ENCODE measurements around the gene KRTAP2-1. TPM values are rescaled to one million over a fixed set of nuclear protein-coding genes. Genes with fewer than 3 reads are reported as not detected.

KRTAP2-1 gene
- total and polyA plus RNA-seq, 2 donors (not counting 1 experiment from before 2014, with no cell fraction given): not detected

GRCh38 chr17:41009301-41009760 lies 37.8 kb downstream of the KRTAP2-1 start:
- H3K9me3 ChIP-seq (ENCODE audit: control insufficient read depth, insufficient read depth, low read depth, low read length): no peaks in the 10 kb centered on the region
- peaks cover 2% of the 10 kb centered on the region for H3K4me1 ChIP-seq (ENCODE audit: control insufficient read depth, extremely low read depth, insufficient read depth, low read length)
- no peaks in the 10 kb centered on the region for H3K36me3 ChIP-seq (ENCODE audit: control insufficient read depth, insufficient read depth, low read length)
- no peaks in the 10 kb centered on the region for H4K20me1 ChIP-seq (ENCODE audit: control insufficient read depth, extremely low read depth, insufficient read depth, low read length)
- H3K4me3 ChIP-seq (replicated peaks in 1 of 4; ENCODE audit: control extremely low read depth in 1 of 4, insufficient read depth in 1 of 4, low read depth in 3 of 4, low read length in 4 of 4): no peak overlapping the region
- H3K79me2 ChIP-seq (ENCODE audit: control insufficient read depth, insufficient read depth, low read length): no peaks in the 10 kb centered on the region
- H3K27ac ChIP-seq (ENCODE audit: insufficient read depth, low read length): no peak overlapping the region
- H3K4me2 ChIP-seq (ENCODE audit: extremely low read depth, insufficient read depth, low read length): no peak overlapping the region
- H3K9ac ChIP-seq (ENCODE audit: insufficient read depth, low read length): no peak overlapping the region
- TF ChIP-seq EZH2 (IDR thresholded peaks at IDR 0.05; ENCODE audit: low read length, missing control alignments) (no peak), CTCF (conservative IDR thresholded peaks at IDR 0.05 in 1 of 2, IDR thresholded peaks at IDR 0.05 in 1 of 2; ENCODE audit: low read depth in 1 of 2, low read length in 2 of 2) (no peak)
- H2AFZ ChIP-seq (ENCODE audit: low read length): no peak overlapping the region
- H3K27me3 ChIP-seq (ENCODE audit: control insufficient read depth, insufficient read depth, low read length): no peaks in the 10 kb centered on the region
- DNase-seq (ENCODE audit: low read depth in 2 of 2): no peak

- Histone ChIP-seq H4K20me1 (ENCODE audit: control insufficient read depth, extremely low read depth, insufficient read depth, low read length) (no peaks in the 10 kb centered on the region), H3K27ac (ENCODE audit: insufficient read depth, low read length) (no peak within 1 kb of the TSS), H3K4me1 (ENCODE audit: control insufficient read depth, extremely low read depth, insufficient read depth, low read length) (peaks cover 2% of the 10 kb centered on the region), H3K27me3 (ENCODE audit: control insufficient read depth, insufficient read depth, low read length) (no peaks in the 10 kb centered on the region), H3K9me3 (ENCODE audit: control insufficient read depth, insufficient read depth, low read depth, low read length) (no peaks in the 10 kb centered on the region), H3K4me3 (replicated peaks in 1 of 4; ENCODE audit: control extremely low read depth in 1 of 4, insufficient read depth in 1 of 4, low read depth in 3 of 4, low read length in 4 of 4) (no peak within 1 kb of the TSS), H3K36me3 (ENCODE audit: control insufficient read depth, insufficient read depth, low read length) (no peaks in the 10 kb centered on the region), H3K79me2 (ENCODE audit: control insufficient read depth, insufficient read depth, low read length) (no peaks in the 10 kb centered on the region), H2AFZ (ENCODE audit: low read length) (no peak within 1 kb of the TSS), H3K9ac (ENCODE audit: insufficient read depth, low read length) (no peak within 1 kb of the TSS), H3K4me2 (ENCODE audit: extremely low read depth, insufficient read depth, low read length) (no peak within 1 kb of the TSS)
- no peak for DNase-seq (ENCODE audit: low read depth in 2 of 2)
- TF ChIP-seq EZH2 (IDR thresholded peaks at IDR 0.05; ENCODE audit: low read length, missing control alignments): no peak
- TF ChIP-seq CTCF (conservative IDR thresholded peaks at IDR 0.05 in 1 of 2, IDR thresholded peaks at IDR 0.05 in 1 of 2; ENCODE audit: low read depth in 1 of 2, low read length in 2 of 2): no peak
Measured at GRCh38 chr17:41008811-41009210, 38.3 kb downstream of the KRTAP2-1 start, which contains the start of gene KRTAP3-1. Gene KRTAP3-1 (minus strand): TSS chr17:41009128. CDS start chr17:41009074, 54 bp downstream.

GRCh38 chr17:41004397-41004796 lies 42.7 kb downstream of the KRTAP2-1 start:
- H2AFZ ChIP-seq (ENCODE audit: low read length): no peak overlapping the region
- H3K9ac ChIP-seq (ENCODE audit: insufficient read depth, low read length): no peak overlapping the region
- no peaks in the 10 kb centered on the region for H3K36me3 ChIP-seq (ENCODE audit: control insufficient read depth, insufficient read depth, low read length)
- no peak overlapping the region for H3K27ac ChIP-seq (ENCODE audit: insufficient read depth, low read length)
- H3K79me2 ChIP-seq (ENCODE audit: control insufficient read depth, insufficient read depth, low read length): no peaks in the 10 kb centered on the region
- H3K4me3 ChIP-seq (replicated peaks in 1 of 4; ENCODE audit: control extremely low read depth in 1 of 4, insufficient read depth in 1 of 4, low read depth in 3 of 4, low read length in 4 of 4): no peak overlapping the region
- H3K9me3 ChIP-seq (ENCODE audit: control insufficient read depth, insufficient read depth, low read depth, low read length): no peaks in the 10 kb centered on the region
- DNase-seq (ENCODE audit: low read depth in 2 of 2): no peak
- no peaks in the 10 kb centered on the region for H3K4me1 ChIP-seq (ENCODE audit: control insufficient read depth, extremely low read depth, insufficient read depth, low read length)
- H3K27me3 ChIP-seq (ENCODE audit: control insufficient read depth, insufficient read depth, low read length): no peaks in the 10 kb centered on the region
- H4K20me1 ChIP-seq (ENCODE audit: control insufficient read depth, extremely low read depth, insufficient read depth, low read length): no peaks in the 10 kb centered on the region
- H3K4me2 ChIP-seq (ENCODE audit: extremely low read depth, insufficient read depth, low read length): no peak overlapping the region
- no peak for TF ChIP-seq EZH2 (IDR thresholded peaks at IDR 0.05; ENCODE audit: low read length, missing control alignments)
- no peak for TF ChIP-seq CTCF (conservative IDR thresholded peaks at IDR 0.05 in 1 of 2, IDR thresholded peaks at IDR 0.05 in 1 of 2; ENCODE audit: low read depth in 1 of 2, low read length in 2 of 2)
